HG02870 (cell line): Measurements from ENCODE around the gene GNPDA1.

ENCODE experiments used
- ATAC-seq: cut with Tn5 transposase; IDR thresholded peaks from one replicate; pipeline ENCODE4 v1.9.1; 2021; ENCODE audit warnings: mild to moderate bottlenecking, moderate library complexity; ENCODE audit not compliant: unreplicated experiment

Gene GNPDA1

GRCh38 chr5:141995656-141996055 lies 17.2 kb downstream of the GNPDA1 start:
- ATAC-seq, result no peak

- ATAC-seq, result no peak
These were observed 18.2 kb downstream of the GNPDA1 start for GRCh38 chr5:141994511-141995136.

- ATAC-seq, result peak; percentile 58
These were observed 20.4 kb downstream of the GNPDA1 start for GRCh38 chr5:141992349-141992963.

GRCh38 chr5:141989720-141990119 lies 23.1 kb downstream of the GNPDA1 start:
- no peak for ATAC-seq

GRCh38 chr5:141986072-141986471 lies 26.8 kb downstream of the GNPDA1 start:
- no peak for ATAC-seq

GRCh38 chr5:141982626-141983025 lies 30.2 kb downstream of the GNPDA1 start:
- ATAC-seq, result no peak

GRCh38 chr5:141978389-141978788 lies 34.4 kb downstream of the GNPDA1 start:
- ATAC-seq, result no peak

- no peak for ATAC-seq
These were observed 36.7 kb downstream of the GNPDA1 start for GRCh38 chr5:141976176-141976575.

GRCh38 chr5:141973871-141974595 lies 38.8 kb downstream of the GNPDA1 start:
- ATAC-seq, result no peak

- peak; percentile 42 for ATAC-seq
These were observed 42.8 kb downstream of the GNPDA1 start for GRCh38 chr5:141969783-141970771.

GRCh38 chr5:141968914-141969608 lies 43.8 kb downstream of the GNPDA1 start, which contains the start of gene RNF14:
RNF14 (plus strand) TSS chr5:141969105; CDS start chr5:141973589, 4,484 bp downstream.
- ATAC-seq, result peak; percentile 90

GRCh38 chr5:141966963-141967333 lies 45.9 kb downstream of the GNPDA1 start:
- no peak for ATAC-seq

GRCh38 chr5:141966275-141966962 lies 46.4 kb downstream of the GNPDA1 start:
- ATAC-seq, result no peak

GRCh38 chr5:141965071-141965470 lies 47.8 kb downstream of the GNPDA1 start:
- ATAC-seq, result no peak

GRCh38 chr5:141963701-141964100 lies 49.1 kb downstream of the GNPDA1 start:
- no peak for ATAC-seq

GRCh38 chr5:141961466-141961865 lies 51.4 kb downstream of the GNPDA1 start:
- ATAC-seq, result no peak

GRCh38 chr5:141960449-141961323 lies 52.1 kb downstream of the GNPDA1 start:
- ATAC-seq, result peak; percentile 91

- no peak for ATAC-seq
These were observed 52.8 kb downstream of the GNPDA1 start for GRCh38 chr5:141960018-141960417.
